HCT116 (cell line): Measurements from ENCODE around the gene ADAM19. TPM values are rescaled to one million over a fixed set of nuclear protein-coding genes. Genes with fewer than 3 reads are reported as not detected.

ENCODE experiments used
- ATAC-seq: fragments of 200-7000 bp; cut with Tn5 transposase; 2 replicates; pipeline ENCODE4 v1.9.1; 2020; ENCODE audit warnings: mild to moderate bottlenecking, moderate library complexity
- BruUV-seq: library from RNA; stranded (reverse); fragments of 400-500 nt; replicated peaks from 2 replicates; lab custom pipeline; 2021; lab: Mats Ljungman, UMichigan
- CTCF ChIA-PET: fragments of 300-600 bp; sonication (Branson Sonifier 250); formaldehyde crosslinking; loops from one replicate; lab custom pipeline; 2021; ENCODE audit warnings: antibody characterized with exemption; lab: Charles Lee
- POLR2A ChIA-PET: fragments of 300-600, 350-600 bp; sonication (Branson Sonifier 250); formaldehyde crosslinking; loops from one replicate; lab custom pipeline; 2021; ENCODE audit warnings: antibody characterized with exemption; lab: Charles Lee
- RAD21 ChIA-PET, 2 experiments: fragments of 300-600 bp; sonication (Branson Sonifier 250); formaldehyde crosslinking; loops; one replicate each; lab custom pipeline; 2023; ENCODE audit warnings: low total read pairs in 2 of 2; ENCODE audit not compliant: uncharacterized antibody in 2 of 2, unreplicated experiment in 2 of 2, low non-redundant PET in 1 of 2; lab: Charles Lee
- DNase-seq: peaks from one replicate; pipeline ENCODE4 v3.0.0-alpha.2; 2010; ENCODE audit warnings: low read depth, low spot score
- H2AFZ ChIP-seq: fragments of 200-600 bp; shearing (Covaris generic), sonication (generic); 2 replicates; pipeline ENCODE4 v1.6.1; 2017; ENCODE audit warnings: low read depth, mixed run types, mixed read lengths, antibody characterized with exemption, low read length; ENCODE audit not compliant: poor library complexity, severe bottlenecking
- H3K27ac ChIP-seq: 2 replicates; pipeline ENCODE4 v1.5.1; 2012; ENCODE audit warnings: low read depth, low read length
- H3K27me3 ChIP-seq: fragments of 200-600 bp; sonication (generic); 2 replicates; pipeline ENCODE4 v1.6.1; 2016; ENCODE audit warnings: mixed run types, low read length, mixed read lengths; ENCODE audit not compliant: insufficient read depth
- H3K36me3 ChIP-seq, 2 experiments: fragments of 200-500 bp in 1 of 2; fragments of 200-600 bp in 1 of 2; sonication (Bioruptor generic) in 1 of 2; sonication (generic) in 1 of 2; 2 replicates each; pipeline versions ENCODE4 v1.5.1 to v1.6.1; 2014 to 2016; ENCODE audit warnings: low read length in 2 of 2, inconsistent platforms in 1 of 2, mixed read lengths in 1 of 2, mixed run types in 1 of 2; ENCODE audit not compliant: insufficient read depth in 2 of 2, control insufficient read depth in 1 of 2
- H3K4me1 ChIP-seq, 2 experiments: fragments of 200-600 bp in 1 of 2; sonication (generic) in 1 of 2; 2 replicates each; pipeline versions ENCODE4 v1.5.1 to v1.6.1; 2012 to 2017; ENCODE audit warnings: low read length in 2 of 2, inconsistent platforms in 1 of 2, mild to moderate bottlenecking in 1 of 2, mixed read lengths in 1 of 2, mixed run types in 1 of 2, moderate library complexity in 1 of 2; ENCODE audit not compliant: insufficient read depth in 2 of 2, control insufficient read depth in 1 of 2
- H3K4me2 ChIP-seq: fragments of 200-600 bp; sonication (generic); 2 replicates; pipeline ENCODE4 v1.6.1; 2017; ENCODE audit warnings: mixed run types, low read length, mixed read lengths
- H3K4me3 ChIP-seq, 2 experiments: fragments of 200-600 bp in 1 of 2; sonication (generic) in 1 of 2; replicated peaks in 1 of 2; 2 replicates each; pipeline ENCODE4 v1.5.1; 2011 to 2016; ENCODE audit warnings: low read length in 2 of 2, control low read depth in 1 of 2, low read depth in 1 of 2, mild to moderate bottlenecking in 1 of 2, mixed read lengths in 1 of 2, mixed run types in 1 of 2
- H3K79me2 ChIP-seq: fragments of 200-600 bp; sonication (generic); 2 replicates; pipeline ENCODE4 v1.6.1; 2017; ENCODE audit warnings: mild to moderate bottlenecking, mixed run types, low read length, moderate library complexity, mixed read lengths; ENCODE audit not compliant: insufficient read depth
- H3K9ac ChIP-seq: fragments of 200-600 bp; sonication (generic); 2 replicates; pipeline ENCODE4 v1.6.1; 2016; ENCODE audit warnings: low read length, mixed read lengths
- H3K9me2 ChIP-seq: fragments of 200-600 bp; sonication (generic), shearing (Covaris generic); 2 replicates; pipeline ENCODE4 v1.6.1; 2017; ENCODE audit warnings: mixed run types, mild to moderate bottlenecking, moderate library complexity; ENCODE audit not compliant: insufficient read depth
- H3K9me3 ChIP-seq, 2 experiments: fragments of 200-500 bp in 1 of 2; fragments of 200-600 bp in 1 of 2; sonication (Bioruptor generic) in 1 of 2; sonication (generic) in 1 of 2; 2 replicates each; pipeline ENCODE4 v1.6.1; 2014 to 2017; ENCODE audit warnings: low read length in 2 of 2, mixed read lengths in 2 of 2, inconsistent platforms in 1 of 2, low read depth in 1 of 2, mild to moderate bottlenecking in 1 of 2, mixed run types in 1 of 2, moderate library complexity in 1 of 2; ENCODE audit not compliant: control insufficient read depth in 1 of 2, insufficient read depth in 1 of 2
- H4K20me1 ChIP-seq: fragments of 200-600 bp; sonication (generic), shearing (Covaris generic); 2 replicates; pipeline ENCODE4 v1.6.1; 2017; ENCODE audit warnings: mixed run types, mild to moderate bottlenecking, moderate library complexity; ENCODE audit not compliant: insufficient read depth
- ATF3 ChIP-seq: IDR thresholded peaks from 2 replicates; pipeline ENCODE4 v1.6.1; 2012
- CBX3 ChIP-seq: IDR thresholded peaks from 2 replicates; pipeline ENCODE4 v1.6.1; 2012; ENCODE audit warnings: low read depth
- CTCF ChIP-seq, 3 experiments: fragments of 200-600 bp in 1 of 3; sonication (generic) in 1 of 3; IDR thresholded peaks in 2 of 3; conservative IDR thresholded peaks in 1 of 3; 2 replicates each; pipeline ENCODE4 v1.5.1; 2012 to 2017; ENCODE audit warnings: low read depth in 2 of 3, low read length in 2 of 3, antibody characterized with exemption in 1 of 3, borderline replicate concordance in 1 of 3, control low read depth in 1 of 3, mild to moderate bottlenecking in 1 of 3, mixed read lengths in 1 of 3, mixed run types in 1 of 3, moderate library complexity in 1 of 3; ENCODE audit not compliant: insufficient read depth in 1 of 3
- ELF1 ChIP-seq: IDR thresholded peaks from 2 replicates; pipeline ENCODE4 v1.6.1; 2012; ENCODE audit warnings: low read depth, borderline replicate concordance
- EZH2 ChIP-seq: fragments of 200-600 bp; sonication (generic); IDR thresholded peaks from 2 replicates; pipeline ENCODE4 v1.6.1; 2017; ENCODE audit warnings: antibody characterized with exemption, mixed run types
- EZH2phosphoT487 ChIP-seq: fragments of 200-600 bp; IDR thresholded peaks from 2 replicates; pipeline ENCODE4 v1.6.1; 2018; ENCODE audit warnings: antibody characterized with exemption, borderline replicate concordance
- FOSL1 ChIP-seq: IDR thresholded peaks from 2 replicates; pipeline ENCODE4 v1.6.1; 2012; ENCODE audit warnings: low read depth
- JUND ChIP-seq: IDR thresholded peaks from 2 replicates; pipeline ENCODE4 v1.6.1; 2012
- POLR2A ChIP-seq: IDR thresholded peaks from 2 replicates; pipeline ENCODE4 v1.7.0; 2011; ENCODE audit warnings: borderline replicate concordance; ENCODE audit not compliant: insufficient read depth, insufficient read length; ENCODE audit errors: extremely low read depth
- POLR2AphosphoS5 ChIP-seq: IDR thresholded peaks from 2 replicates; pipeline ENCODE4 v1.6.1; 2011; ENCODE audit warnings: mild to moderate bottlenecking, low read depth, low read length, moderate library complexity
- REST ChIP-seq: IDR thresholded peaks from 2 replicates; pipeline ENCODE4 v1.6.1; 2012; ENCODE audit warnings: low read depth
- SIN3A ChIP-seq: IDR thresholded peaks from 2 replicates; pipeline ENCODE4 v1.6.1; 2012; ENCODE audit warnings: low read depth
- TCF7L2 ChIP-seq: IDR thresholded peaks from 2 replicates; pipeline ENCODE4 v1.7.0; 2011; ENCODE audit warnings: borderline replicate concordance, inconsistent platforms; ENCODE audit not compliant: insufficient read depth, insufficient read length; ENCODE audit errors: extremely low read depth
- YY1 ChIP-seq: IDR thresholded peaks from 2 replicates; pipeline ENCODE4 v1.6.1; 2011; ENCODE audit warnings: low read length, low read depth, moderate library complexity, mild to moderate bottlenecking; ENCODE audit not compliant: insufficient replicate concordance; ENCODE audit errors: extremely low read depth
- ZFX ChIP-seq: fragments of 450-650 bp; IDR thresholded peaks from 2 replicates; pipeline ENCODE4 v1.6.1; 2017
- intact Hi-C: fragments of 100-400 bp; cut with micrococcal nuclease; formaldehyde crosslinking; loops from 2 replicates; pipeline ENCODE4 v1.10.0; 2022
- total RNA-seq: library from RNA; stranded (reverse); gene quantifications from one replicate; pipeline ENCODE4 v1.2.1, GENCODE V29; 2021; ENCODE audit not compliant: unreplicated experiment

The ADAM19 gene
- total RNA-seq, 1 experiment from 2014 or later: 77.3 TPM

GRCh38 chr5:157576678-157577077 lies 1.1 kb upstream of the ADAM19 start:
- peak overlapping the region; percentile 96 for H3K4me2 ChIP-seq
- BruUV-seq: no TSS peak
- H3K79me2 ChIP-seq: peaks cover 35% of the 10 kb centered on the region
- H3K36me3 ChIP-seq: no peaks in the 10 kb centered on the region
- H2AFZ ChIP-seq: peak overlapping the region; percentile 46
- CTCF ChIA-PET: no interaction called here
- no peaks in the 10 kb centered on the region for H4K20me1 ChIP-seq
- no peak for ATAC-seq
- intact Hi-C loops: loop anchor here (2.0 to 5.0 kb wide), 2 partner anchors 92 to 166 kb away; partner anchors contain the start of gene LSM11
- H3K27me3 ChIP-seq: no peaks in the 10 kb centered on the region
- RAD21 ChIA-PET: no interaction called here
- H3K9me3 ChIP-seq: no peaks in the 10 kb centered on the region
- peak overlapping the region; percentile 74 for H3K9ac ChIP-seq
- POLR2A ChIA-PET: no interaction called here
- H3K4me3 ChIP-seq: peak overlapping the region in 1 of 2 experiments; percentile 96; a peak in 1 of 4 replicates
- peaks cover 17 to 64% of the 10 kb centered on the region in 2 experiments for H3K4me1 ChIP-seq
- H3K27ac ChIP-seq: no peak overlapping the region
- DNase-seq: no peak
- TF ChIP-seq TCF7L2 (no peak), JUND (no peak), ZFX (no peak), FOSL1 (no peak), REST (no peak), EZH2phosphoT487 (no peak), POLR2AphosphoS5 (no peak), ELF1 (no peak), EZH2 (no peak), CTCF (IDR thresholded peaks at IDR 0.05 in 2 of 3, conservative IDR thresholded peaks at IDR 0.05 in 1 of 3; ENCODE audit: borderline replicate concordance in 1 of 3, insufficient read depth in 1 of 3, low read depth in 2 of 3, low read length in 2 of 3) (no peak), SIN3A (no peak; the same call in 1 of the 2 replicates), POLR2A (no peak), YY1 (no peak), ATF3 (no peak), CBX3 (no peak)
- H3K9me2 ChIP-seq: no peaks in the 10 kb centered on the region
